ENCODE measurements around the gene CDKAL1.
"Not testable (repeated sequence)": the region's sequence is repeated elsewhere in the genome, so short reads cannot be mapped to it uniquely, and the experiment has no call there.

The CDKAL1 gene

GRCh38 chr6:21189759-21190158 is 655.5 kb downstream of the CDKAL1 start:
- DNase-seq = no peak

GRCh38 chr6:21190701-21191100 is 656.4 kb downstream of the CDKAL1 start:
- no peak for DNase-seq

GRCh38 chr6:21193790-21194475 is 659.7 kb downstream of the CDKAL1 start:
- no peak for DNase-seq

GRCh38 chr6:21195301-21195700 is 661.0 kb downstream of the CDKAL1 start:
- DNase-seq = not testable (repeated sequence)

GRCh38 chr6:21198032-21198640 is 663.9 kb downstream of the CDKAL1 start:
- no peak for DNase-seq

GRCh38 chr6:21199262-21199661 is 665.0 kb downstream of the CDKAL1 start:
- DNase-seq = no peak

GRCh38 chr6:21200134-21200870 is 666.0 kb downstream of the CDKAL1 start:
- no peak for DNase-seq

- DNase-seq = no peak
Measured at GRCh38 chr6:21201187-21201586, 666.9 kb downstream of the CDKAL1 start.

- no peak for DNase-seq
Measured at GRCh38 chr6:21201637-21202350, 667.5 kb downstream of the CDKAL1 start.

GRCh38 chr6:21202521-21202920 is 668.3 kb downstream of the CDKAL1 start:
- DNase-seq = no peak

- no peak for DNase-seq
Measured at GRCh38 chr6:21204951-21205350, 670.7 kb downstream of the CDKAL1 start.

- DNase-seq = no peak
Measured at GRCh38 chr6:21208081-21208795, 674.0 kb downstream of the CDKAL1 start.

GRCh38 chr6:21208796-21209186 is 674.5 kb downstream of the CDKAL1 start:
- DNase-seq = no peak

GRCh38 chr6:21213492-21213891 is 679.2 kb downstream of the CDKAL1 start:
- DNase-seq = no peak

GRCh38 chr6:21214738-21215448 is 680.6 kb downstream of the CDKAL1 start:
- no peak for DNase-seq

- no peak for DNase-seq
Measured at GRCh38 chr6:21219241-21219640, 685.0 kb downstream of the CDKAL1 start.

GRCh38 chr6:21219856-21220255 is 685.6 kb downstream of the CDKAL1 start:
- no peak for DNase-seq

GRCh38 chr6:21220271-21220987 is 686.2 kb downstream of the CDKAL1 start:
- DNase-seq = no peak

GRCh38 chr6:21222656-21223055 is 688.4 kb downstream of the CDKAL1 start:
- no peak for DNase-seq

GRCh38 chr6:21225912-21226311 is 691.7 kb downstream of the CDKAL1 start:
- no peak for DNase-seq

- DNase-seq = peak; percentile 30
Measured at GRCh38 chr6:21227486-21227885, 693.2 kb downstream of the CDKAL1 start.

All from fibroblast of skin of back (primary cell).